Spleen (tissue), 7 donors: Measurements from ENCODE around the gene DST.

ENCODE experiments used
- CTCF ChIP-seq, 11 experiments: fragments of 200-600 bp in 7 of 11; fragments of 450-650 bp in 4 of 11; sonication (generic) in 4 of 11; IDR thresholded peaks in 8 of 11; conservative IDR thresholded peaks in 3 of 11; 1 replicate in 7 of 11; 2 replicates in 4 of 11; pipeline versions ENCODE4 v1.4.0 to v1.8.0; 2016 to 2021; ENCODE audit warnings: antibody characterized with exemption in 11 of 11, inconsistent platforms in 4 of 11, mild to moderate bottlenecking in 1 of 11
- POLR2A ChIP-seq, 3 donors: fragments of 450-650 bp; IDR thresholded peaks; one replicate each; pipeline ENCODE4 v1.5.1; 2017; ENCODE audit warnings: antibody characterized with exemption in 3 of 3, mild to moderate bottlenecking in 1 of 3
- POLR2AphosphoS5 ChIP-seq, 3 donors: sonication (generic); formaldehyde crosslinking; IDR thresholded peaks; one replicate each; pipeline ENCODE4 v1.5.1; 2017; ENCODE audit warnings: antibody characterized with exemption in 3 of 3
- donor health status: DM: no; HTN: no; CAD: no; lungs with moderate emphysema.
- donor health status: DM: no; HTN: no; CAD: no.
- donor health status: DM: no; HTN: no; CAD: no.

- no peak for TF ChIP-seq CTCF (IDR thresholded peaks at IDR 0.05 in 8 of 11, conservative IDR thresholded peaks at IDR 0.05 in 3 of 11)
- no peak for TF ChIP-seq POLR2A (IDR thresholded peaks at IDR 0.05)
- TF ChIP-seq POLR2AphosphoS5 (IDR thresholded peaks at IDR 0.05) = no peak
Measured at GRCh38 chr6:56491606-56492328, 150.9 kb downstream of the DST start.
